K562 (cell line): ENCODE measurements around the gene MTA1. TPM values are rescaled to one million over a fixed set of nuclear protein-coding genes. Genes with fewer than 3 reads are reported as not detected.
A peak's percentile ranks its signal among the peaks of the same experiment; 100 is the strongest.

Experiments
- ATAC-seq: fragments of 200-7000 bp; cut with Tn5 transposase; 3 replicates; pipeline ENCODE4 v1.9.1; 2020; ENCODE audit warnings: moderate library complexity
- BruUV-seq: library from RNA; stranded (reverse); fragments of 400-500 nt; replicated peaks from 2 replicates; lab custom pipeline; 2021; lab: Mats Ljungman, UMichigan
- CTCF ChIA-PET: fragments of 300-600 bp; formaldehyde crosslinking; extraction: SDS; loops from one replicate; lab custom pipeline; 2021; ENCODE audit warnings: low intra/inter-chr PET ratio; lab: Yijun Ruan, JAX
- POLR2A ChIA-PET: fragments of 300-600, 350-650 bp; sonication (Branson Sonifier 250); formaldehyde crosslinking; extraction: SDS; loops from one replicate; lab custom pipeline; 2021; ENCODE audit warnings: antibody characterized with exemption, inconsistent platforms; lab: Yijun Ruan, JAX
- DNase-seq, 4 experiments: peaks; one replicate each; pipeline versions ENCODE4 v3.0.0 to v3.0.0-alpha.2; 2011 to 2018; ENCODE audit warnings: low spot score in 3 of 4, mixed read lengths in 3 of 4; ENCODE audit errors: extremely low read depth in 1 of 4
- FAIRE-seq: peaks from 2 replicates; lab custom pipeline; 2011; peaks lifted over from hg19 to GRCh38; lab: Jason Lieb, UNC
- H2AFZ ChIP-seq: 2 replicates; pipeline ENCODE4 v1.6.0; 2011; ENCODE audit warnings: low read depth, low read length, control low read depth, inconsistent platforms
- H3K27ac ChIP-seq: fragments of 200-600 bp; 3 replicates; pipeline ENCODE4 v1.8.0; 2011; ENCODE audit warnings: low read depth, mild to moderate bottlenecking, control low read depth, inconsistent platforms, low read length, moderate library complexity, mixed read lengths; ENCODE audit errors: extremely low read depth
- H3K27me3 ChIP-seq, 2 experiments: fragments of 300-600 bp in 1 of 2; 2 replicates in 1 of 2; 3 replicates in 1 of 2; pipeline versions ENCODE4 v1.6.0 to v1.8.0; 2011; ENCODE audit warnings: inconsistent platforms in 2 of 2, low read length in 2 of 2, mild to moderate bottlenecking in 1 of 2, mixed read lengths in 1 of 2, moderate library complexity in 1 of 2; ENCODE audit not compliant: control insufficient read depth in 2 of 2, insufficient read depth in 2 of 2
- H3K36me3 ChIP-seq: fragments of 300-600 bp; 3 replicates; pipeline ENCODE4 v1.8.0; 2011; ENCODE audit warnings: mild to moderate bottlenecking, low read length, inconsistent platforms; ENCODE audit not compliant: control insufficient read depth, insufficient read depth
- H3K4me1 ChIP-seq, 2 experiments: fragments of 200-600 bp in 1 of 2; replicated peaks in 1 of 2; 2 replicates in 1 of 2; 3 replicates in 1 of 2; pipeline versions ENCODE4 v1.5.1 to v1.8.0; 2011; ENCODE audit warnings: inconsistent platforms in 2 of 2, low read length in 2 of 2, mild to moderate bottlenecking in 1 of 2, mixed read lengths in 1 of 2, moderate library complexity in 1 of 2; ENCODE audit not compliant: control insufficient read depth in 2 of 2, insufficient read depth in 2 of 2
- H3K4me2 ChIP-seq: 2 replicates; pipeline ENCODE4 v1.6.1; 2011; ENCODE audit warnings: low read length, control low read depth, inconsistent platforms, mixed read lengths; ENCODE audit not compliant: insufficient read depth
- H3K4me3 ChIP-seq: fragments of 200-600 bp; sonication (generic), shearing (Covaris generic); 2 replicates; pipeline ENCODE4 v1.5.1; 2016; ENCODE audit warnings: control low read depth, inconsistent platforms
- H3K79me2 ChIP-seq: fragments of 200-600 bp; 3 replicates; pipeline ENCODE4 v1.8.0; 2011; ENCODE audit warnings: low read length, inconsistent platforms; ENCODE audit not compliant: control insufficient read depth, insufficient read depth
- H3K9ac ChIP-seq, 2 experiments: 2 replicates each; pipeline versions ENCODE4 v1.6.0 to v1.6.1; 2011; ENCODE audit warnings: low read depth in 2 of 2, low read length in 2 of 2, control low read depth in 1 of 2, inconsistent platforms in 1 of 2, mild to moderate bottlenecking in 1 of 2, mixed read lengths in 1 of 2; ENCODE audit not compliant: insufficient read depth in 1 of 2
- H3K9me1 ChIP-seq: one replicate; pipeline ENCODE4 v1.6.0; 2011; ENCODE audit warnings: inconsistent platforms, mild to moderate bottlenecking, low read length, moderate library complexity; ENCODE audit not compliant: control insufficient read depth, insufficient read depth
- H3K9me3 ChIP-seq: replicated peaks from 2 replicates; pipeline ENCODE4 v1.5.1; 2011; ENCODE audit warnings: low read depth, low read length, inconsistent platforms; ENCODE audit not compliant: control insufficient read depth, insufficient read depth
- H4K20me1 ChIP-seq: replicated peaks from 2 replicates; pipeline ENCODE4 v1.6.1; 2011; ENCODE audit warnings: low read length, inconsistent platforms, mixed read lengths; ENCODE audit not compliant: control insufficient read depth, insufficient read depth
- ESRRA ChIP-seq: fragments of 450-650 bp; IDR thresholded peaks from 2 replicates; pipeline ENCODE4 v1.6.1; 2014; ENCODE audit warnings: low read depth, mild to moderate bottlenecking, moderate library complexity, borderline replicate concordance
- ILK ChIP-seq: fragments of 450-650 bp; IDR thresholded peaks from 2 replicates; pipeline ENCODE4 v1.6.1; 2016; ENCODE audit warnings: missing genetic modification characterization, low read depth, mild to moderate bottlenecking, missing compliant biosample characterization, moderate library complexity, borderline replicate concordance
- ZKSCAN3 ChIP-seq: fragments of 250-450 bp; sonication (Bioruptor Pico); IDR thresholded peaks from 2 replicates; pipeline ENCODE4 v1.4.0; 2020
- WGBS: fragments of 100-300 bp; shearing (Covaris generic); methylation state at CpG from one replicate; pipeline ENCODE4 v1.1.6; 2016; ENCODE audit warnings: low coverage, mixed read lengths; ENCODE audit not compliant: insufficient coverage; ENCODE audit errors: missing lambda C conversion rate; 5-methylcytosine and 5-hydroxymethylcytosine counted together
- in situ Hi-C: fragments of 300-500 bp; cut with MboI; formaldehyde crosslinking; loops from 4 replicates; pipeline ENCODE4 v1.15.0; 2018; ENCODE audit warnings: inconsistent platforms, mixed read lengths
- intact Hi-C: fragments of 100-400 bp; cut with micrococcal nuclease; formaldehyde crosslinking; loops from 2 replicates; pipeline ENCODE4 v1.14.2; 2022
- polyA plus RNA-seq, 8 experiments: library from polyadenylated mRNA; depleted of rRNA in 4 of 8; stranded (reverse) in 5 of 8; unstranded in 3 of 8; fragments of >200 nt; fragmentation: Nextera tagmentation in 2 of 8; fragmentation: Illumina TruSeq in 1 of 8; extraction: Ambion mirVana in 2 of 8; extraction: Trizol in 1 of 8; gene quantifications; 2 replicates each; pipeline versions ENCODE4 v1.2.1 to v1.2.3, GENCODE V29; 2011 to 2014; ENCODE audit warnings: inconsistent platforms in 1 of 8, missing spikeins in 1 of 8
- total RNA-seq, 7 experiments: library from RNA; depleted of rRNA in 6 of 7; stranded (reverse); fragments of >200 nt in 6 of 7; fragmentation: Illumina TruSeq in 2 of 7; extraction: Trizol in 2 of 7; gene quantifications; 2 replicates each; pipeline versions ENCODE4 v1.2.1 to v1.2.3, GENCODE V29; 2011 to 2021; ENCODE audit warnings: low replicate concordance in 1 of 7

The MTA1 gene
- total and polyA plus RNA-seq, 9 of the 15 experiments (the other 6 are each of a cell fraction or from before 2014, with no cell fraction given): 0.13 to 118 (median 32.3) TPM

GRCh38 chr14:105479431-105480158 lies 60.0 kb downstream of the MTA1 start:
- Histone ChIP-seq H3K9ac (0 out of 4 replicates have a peak overlapping the region, but pooled peaks of 1 of the 2 experiments have one; percentile 1), H3K4me2 (no peak overlapping the region), H3K27me3 (peaks cover 0 to 7% of the 10 kb centered on the region in 2 experiments; a peak in 1 of 5 replicates), H3K9me1 (no peaks in the 10 kb centered on the region), H2AFZ (no peak overlapping the region), H3K36me3 (no peaks in the 10 kb centered on the region), H3K79me2 (no peaks in the 10 kb centered on the region), H3K27ac (no peak overlapping the region), H3K4me1 (peaks cover 5 to 93% of the 10 kb centered on the region in 2 experiments), H3K4me3 (no peak overlapping the region), H4K20me1 (no peaks in the 10 kb centered on the region; the same call in 1 of the 2 replicates), H3K9me3 (no peaks in the 10 kb centered on the region)
- TF ChIP-seq ILK (tag): no peak
- no peak for TF ChIP-seq ESRRA
- TF ChIP-seq ZKSCAN3: no peak
- ATAC-seq: no peak
- no TSS peak for BruUV-seq
- intact Hi-C loops: loop anchor here (10.0 kb wide), 1 partner anchor 45 kb away; the partner anchor contains the start of gene TMEM121
- WGBS: 13% methylated on average over 20 of the region's 34 CpGs
- DNase-seq: no peak
- no peak for FAIRE-seq
- POLR2A ChIA-PET: interaction anchor here (1.4 kb wide), 1 partner anchor 7 kb away, joined by 8 read pairs; no protein-coding TSS in a partner anchor
- CTCF ChIA-PET: interaction anchor here (1.5 kb wide), 1 partner anchor 48 kb away, joined by 4 read pairs; no protein-coding TSS in a partner anchor
- in situ Hi-C loops: no loop called here
